ENCODE data around the gene KCNT1. TPM values are rescaled to one million over a fixed set of nuclear protein-coding genes. Genes with fewer than 3 reads are reported as not detected.

The KCNT1 gene
- polyA plus RNA-seq, 4 donors, result 0.08 to 0.24 (median 0.22) TPM

- DNase-seq (ENCODE audit: low read depth in 4 of 4, low spot score in 3 of 4), result no peak
These were observed 73.9 kb downstream of the KCNT1 start for GRCh38 chr9:135775911-135776310.

DNA sequence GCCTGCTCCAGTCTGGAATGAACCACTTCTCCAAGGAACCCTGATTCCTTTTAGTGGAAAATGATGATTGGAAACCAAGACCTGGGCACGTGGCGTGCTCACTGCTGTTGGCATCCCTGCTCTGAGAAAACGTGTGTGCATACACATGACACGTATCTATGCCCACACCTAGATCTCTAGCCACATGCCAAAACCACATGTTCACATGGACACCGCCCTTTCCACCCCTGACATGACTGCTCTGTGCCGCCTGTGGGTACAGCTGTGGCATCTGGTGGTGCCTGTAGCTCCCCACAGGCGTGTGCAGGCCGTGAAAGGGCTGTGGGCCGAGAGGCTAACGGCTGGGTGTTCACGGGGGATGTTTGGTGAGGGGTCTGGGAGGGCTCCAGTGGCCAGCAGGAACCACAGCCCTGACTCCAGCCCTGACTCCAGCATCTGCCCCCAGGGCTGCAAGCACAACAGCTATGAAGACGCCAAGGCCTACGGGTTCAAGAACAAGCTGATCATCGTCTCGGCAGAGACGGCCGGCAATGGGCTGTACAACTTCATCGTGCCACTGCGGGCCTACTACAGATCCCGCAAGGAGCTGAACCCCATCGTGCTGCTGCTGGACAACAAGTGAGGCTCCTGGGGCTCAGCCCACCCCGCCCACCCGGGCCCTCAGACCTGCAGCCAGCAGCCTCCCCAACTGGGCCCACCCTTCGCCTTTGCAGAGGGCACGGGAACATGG lies 75.1 kb downstream of the KCNT1 start:
- DNase-seq (ENCODE audit: low read depth in 4 of 4, low spot score in 3 of 4), result no peak

- no peak for DNase-seq (ENCODE audit: low read depth in 4 of 4, low spot score in 3 of 4)
These were observed 75.7 kb downstream of the KCNT1 start for GRCh38 chr9:135777623-135778177.

- DNase-seq (ENCODE audit: low read depth in 4 of 4, low spot score in 3 of 4), result no peak
These were observed 76.4 kb downstream of the KCNT1 start for GRCh38 chr9:135778421-135778820.

GRCh38 chr9:135779571-135779970 lies 77.6 kb downstream of the KCNT1 start:
- DNase-seq (ENCODE audit: low read depth in 4 of 4, low spot score in 3 of 4), result no peak

DNA sequence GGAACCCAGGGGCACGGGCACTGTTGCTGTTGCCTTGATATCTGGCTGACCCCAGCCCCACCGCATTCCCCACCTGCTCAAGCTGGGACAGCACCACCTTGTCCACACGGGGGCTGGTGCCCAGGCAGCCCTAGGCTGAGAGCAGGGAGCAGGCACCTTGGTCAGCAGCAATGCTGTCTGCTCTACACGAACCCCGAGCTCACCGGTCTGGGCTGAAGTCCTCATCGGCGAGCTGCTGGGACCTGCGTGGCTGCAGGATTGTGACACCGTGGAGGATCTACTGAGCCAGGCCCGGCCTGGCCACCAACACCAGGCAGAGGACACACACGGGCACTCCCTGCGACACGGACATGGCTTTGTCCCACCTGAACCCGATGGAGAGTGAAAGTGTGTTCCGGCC lies 78.1 kb downstream of the KCNT1 start:
- no peak for DNase-seq (ENCODE audit: low read depth in 4 of 4, low spot score in 3 of 4)

GRCh38 chr9:135780626-135781025 lies 78.6 kb downstream of the KCNT1 start:
- no peak for DNase-seq (ENCODE audit: low read depth in 4 of 4, low spot score in 3 of 4)

DNA sequence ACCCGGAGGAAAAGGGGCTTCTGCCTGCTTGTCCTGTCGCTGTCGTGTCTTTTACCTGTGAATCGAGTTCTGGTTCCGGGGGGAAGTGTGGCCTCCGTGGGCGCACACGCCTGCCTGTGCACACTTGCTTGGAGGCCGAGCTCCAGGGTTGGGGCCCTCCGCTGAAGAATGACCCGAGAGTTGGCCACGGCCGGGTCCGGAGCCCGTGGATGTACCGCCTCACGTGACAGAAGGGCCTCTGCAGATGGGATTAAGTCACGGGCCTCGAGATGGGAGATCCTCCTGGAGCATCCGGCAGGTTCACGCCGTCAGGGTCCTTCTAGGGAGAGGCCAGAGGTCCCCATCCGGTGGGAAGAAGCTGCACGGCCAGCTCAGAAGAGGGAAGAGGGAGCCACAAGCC lies 81.0 kb downstream of the KCNT1 start:
- no peak for DNase-seq (ENCODE audit: low read depth in 4 of 4, low spot score in 3 of 4)

GRCh38 chr9:135783540-135784245 lies 81.7 kb downstream of the KCNT1 start:
- no peak for DNase-seq (ENCODE audit: low read depth in 4 of 4, low spot score in 3 of 4)

- no peak for DNase-seq (ENCODE audit: low read depth in 4 of 4, low spot score in 3 of 4)
These were observed 83.1 kb downstream of the KCNT1 start for GRCh38 chr9:135785013-135785575.

GRCh38 chr9:135786146-135786690 lies 84.2 kb downstream of the KCNT1 start:
- DNase-seq (ENCODE audit: low read depth in 4 of 4, low spot score in 3 of 4), result no peak

GRCh38 chr9:135787317-135787716 lies 85.3 kb downstream of the KCNT1 start:
- DNase-seq (ENCODE audit: low read depth in 4 of 4, low spot score in 3 of 4), result no peak

- no peak for DNase-seq (ENCODE audit: low read depth in 4 of 4, low spot score in 3 of 4)
These were observed 86.0 kb downstream of the KCNT1 start for GRCh38 chr9:135787776-135788575.

DNA sequence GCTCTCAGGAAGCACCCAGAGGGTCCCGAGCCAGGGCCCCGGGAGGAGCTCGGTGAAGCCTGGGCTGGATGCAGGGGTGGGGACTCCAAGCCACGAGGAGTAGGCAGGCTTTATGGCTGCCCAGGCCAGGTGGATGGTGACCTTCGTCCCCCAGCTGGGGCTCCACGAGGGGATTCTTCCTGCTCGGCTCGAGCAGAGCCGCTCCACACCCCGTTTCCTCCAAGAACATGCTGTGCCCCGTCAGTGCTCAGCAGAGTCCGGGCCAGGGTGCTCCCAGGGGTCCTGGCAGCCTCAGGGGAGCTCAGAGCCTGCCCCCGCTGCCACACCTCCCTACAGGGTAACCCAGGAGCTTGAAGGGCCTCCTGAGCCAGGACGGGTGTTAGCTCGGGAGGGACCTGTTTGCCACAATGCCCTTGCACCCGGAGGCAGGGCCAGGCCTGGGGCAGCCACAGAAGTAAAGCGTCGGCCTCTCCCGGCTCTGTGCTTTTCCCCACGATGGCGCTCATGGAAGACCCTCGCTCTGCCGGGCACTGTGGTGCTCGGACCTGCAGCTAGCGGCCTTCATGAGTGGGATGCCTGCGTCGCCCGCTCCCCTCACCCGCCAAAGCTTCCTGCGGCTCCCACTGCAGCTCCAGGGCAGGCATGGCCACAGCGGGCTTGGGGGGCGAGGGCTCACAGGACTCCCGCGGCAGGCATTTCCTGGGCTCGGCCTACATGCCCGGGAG lies 86.8 kb downstream of the KCNT1 start:
- no peak for DNase-seq (ENCODE audit: low read depth in 4 of 4, low spot score in 3 of 4)

- DNase-seq (ENCODE audit: low read depth in 4 of 4, low spot score in 3 of 4), result no peak
These were observed 87.9 kb downstream of the KCNT1 start for GRCh38 chr9:135789838-135790291.

- DNase-seq (ENCODE audit: low read depth in 4 of 4, low spot score in 3 of 4), result no peak
These were observed 88.4 kb downstream of the KCNT1 start for GRCh38 chr9:135790356-135790755.

- DNase-seq (ENCODE audit: low read depth in 4 of 4, low spot score in 3 of 4), result no peak
These were observed 88.9 kb downstream of the KCNT1 start for GRCh38 chr9:135790850-135791249.

- no peak for DNase-seq (ENCODE audit: low read depth in 4 of 4, low spot score in 3 of 4)
These were observed 89.7 kb downstream of the KCNT1 start for GRCh38 chr9:135791431-135792267.
